HG03175 (cell line): Measurements from ENCODE around the gene FAM89B.

Experiments used
- ATAC-seq: cut with Tn5 transposase; IDR thresholded peaks from one replicate; pipeline ENCODE4 v1.9.1; 2021; ENCODE audit warnings: mild to moderate bottlenecking, moderate library complexity; ENCODE audit not compliant: unreplicated experiment

The FAM89B gene

GRCh38 chr11:65573391-65574079 is 1.2 kb downstream of the FAM89B start:
- no peak for ATAC-seq

GRCh38 chr11:65574109-65574810 is 1.9 kb downstream of the FAM89B start:
- peak; percentile 36 for ATAC-seq

- ATAC-seq, result no peak
Measured at GRCh38 chr11:65574811-65575567, 2.7 kb downstream of the FAM89B start.

GRCh38 chr11:65575568-65576231 is 3.4 kb downstream of the FAM89B start, which contains the start of gene EHBP1L1:
EHBP1L1 (plus strand) TSS chr11:65576053; CDS start chr11:65576303, 250 bp downstream.
- no peak for ATAC-seq

- no peak for ATAC-seq
Measured at GRCh38 chr11:65576232-65576866, 4.0 kb downstream of the FAM89B start.

GRCh38 chr11:65576867-65577755 is 4.8 kb downstream of the FAM89B start:
- no peak for ATAC-seq

- no peak for ATAC-seq
Measured at GRCh38 chr11:65577756-65578109, 5.4 kb downstream of the FAM89B start.

GRCh38 chr11:65578134-65578533 is 5.8 kb downstream of the FAM89B start:
- no peak for ATAC-seq

GRCh38 chr11:65578667-65579066 is 6.3 kb downstream of the FAM89B start:
- no peak for ATAC-seq

GRCh38 chr11:65579291-65579690 is 7.0 kb downstream of the FAM89B start:
- no peak for ATAC-seq

GRCh38 chr11:65580031-65580692 is 7.8 kb downstream of the FAM89B start:
- ATAC-seq, result no peak

- no peak for ATAC-seq
Measured at GRCh38 chr11:65580756-65581155, 8.4 kb downstream of the FAM89B start.

GRCh38 chr11:65581928-65582327 is 9.6 kb downstream of the FAM89B start:
- no peak for ATAC-seq

GRCh38 chr11:65583589-65583988 is 11.3 kb downstream of the FAM89B start:
- no peak for ATAC-seq

GRCh38 chr11:65584106-65584505 is 11.8 kb downstream of the FAM89B start:
- ATAC-seq, result no peak

- no peak for ATAC-seq
Measured at GRCh38 chr11:65584723-65585171, 12.4 kb downstream of the FAM89B start.

- ATAC-seq, result no peak
Measured at GRCh38 chr11:65585396-65586246, 13.3 kb downstream of the FAM89B start.

GRCh38 chr11:65586247-65586630 is 13.9 kb downstream of the FAM89B start:
- ATAC-seq, result no peak
